ENCODE results near the gene VIPR2.
"Not testable (repeated sequence)": the region's sequence is repeated elsewhere in the genome, so short reads cannot be mapped to it uniquely, and the experiment has no call there.

VIPR2 gene

DNA sequence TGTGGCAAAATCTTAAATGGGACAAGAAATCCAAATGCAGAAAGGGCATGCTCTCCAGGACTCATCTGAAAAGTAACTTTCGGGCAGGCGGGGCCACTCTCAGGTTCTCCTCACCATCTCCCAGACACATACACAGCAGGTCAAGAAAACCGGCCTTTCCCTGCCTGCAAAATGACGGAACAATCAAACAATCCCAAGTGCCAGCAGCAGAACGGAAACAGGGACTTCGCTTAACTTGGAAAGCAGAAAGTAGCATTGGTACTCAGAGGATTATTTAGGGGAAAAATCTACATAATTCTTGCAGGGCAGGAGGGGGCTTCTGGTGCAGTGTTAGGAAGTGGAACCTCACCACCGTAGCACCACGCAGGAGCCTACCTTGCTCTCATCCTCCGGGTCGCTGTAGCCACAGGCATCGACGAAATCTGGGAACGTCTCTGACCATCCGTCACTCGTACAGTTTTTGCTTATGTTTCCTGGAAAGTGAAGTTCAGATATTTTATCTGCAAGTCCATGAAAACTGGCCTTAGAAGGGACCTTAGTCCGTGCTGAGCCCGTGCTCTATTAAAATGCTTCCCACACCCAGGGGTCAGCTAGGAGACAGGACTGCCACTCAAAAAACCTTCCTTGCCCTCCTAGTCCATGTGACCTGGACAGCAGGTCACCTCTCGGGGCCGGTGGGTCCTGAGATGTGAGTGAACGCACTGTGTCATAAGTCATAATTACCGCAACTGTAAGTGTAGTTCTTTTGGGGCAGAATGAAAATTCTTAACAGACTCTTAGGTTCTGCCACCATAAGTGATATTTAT is 41.1 kb downstream of the VIPR2 start:
- no peak for FAIRE-seq

DNA sequence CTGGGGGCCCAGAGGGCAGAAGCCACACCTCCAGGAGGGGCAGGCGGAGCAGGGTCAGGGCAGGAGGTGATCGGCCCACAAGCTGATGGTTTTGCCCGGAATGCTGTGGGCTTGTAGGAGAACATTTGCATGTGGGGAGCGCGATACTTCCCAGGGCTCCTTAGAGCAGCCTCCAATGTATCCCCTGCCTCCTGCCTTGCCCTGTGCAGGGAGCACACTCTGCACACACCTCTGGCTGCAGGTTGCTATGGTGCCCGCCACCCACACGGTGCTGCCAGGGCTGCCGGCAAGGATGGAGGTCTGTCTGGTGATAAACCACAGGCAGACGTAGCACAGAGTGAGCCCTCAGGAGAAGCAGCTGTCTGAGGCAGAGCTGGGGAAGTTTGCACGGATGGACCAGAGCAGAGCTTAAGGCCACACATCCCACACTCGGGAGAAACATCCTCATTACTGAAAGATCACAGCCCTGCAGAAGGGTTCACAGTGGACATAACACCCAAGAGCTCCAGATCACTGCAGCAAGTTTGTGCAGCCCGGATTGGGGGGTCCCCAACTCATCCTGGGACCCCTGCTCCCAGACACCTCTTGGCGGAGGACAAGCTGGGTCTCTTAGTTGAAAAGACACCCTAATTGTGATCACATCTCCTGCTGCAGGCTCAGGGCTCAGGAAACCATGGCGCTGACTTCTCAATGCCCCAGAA is 41.8 kb downstream of the VIPR2 start:
- FAIRE-seq, result no peak

DNA sequence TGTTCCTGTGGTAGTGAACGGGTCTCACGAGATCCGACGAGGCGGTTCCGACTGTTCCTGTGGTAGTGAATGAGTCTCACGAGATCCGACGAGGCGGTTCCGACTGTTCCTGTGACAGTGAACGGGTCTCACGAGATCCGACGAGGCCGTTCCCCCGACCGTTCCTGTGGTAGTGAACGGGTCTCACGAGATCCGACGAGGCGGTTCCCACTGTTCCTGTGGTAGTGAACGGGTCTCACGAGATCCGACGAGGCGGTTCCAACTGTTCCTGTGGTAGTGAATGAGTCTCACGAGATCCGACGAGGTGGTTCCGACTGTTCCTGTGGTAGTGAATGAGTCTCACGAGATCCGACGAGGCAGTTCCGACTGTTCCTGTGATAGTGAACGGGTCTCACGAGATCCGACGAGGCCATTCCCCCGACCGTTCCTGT is 43.0 kb downstream of the VIPR2 start:
- not testable (repeated sequence) for FAIRE-seq

DNA sequence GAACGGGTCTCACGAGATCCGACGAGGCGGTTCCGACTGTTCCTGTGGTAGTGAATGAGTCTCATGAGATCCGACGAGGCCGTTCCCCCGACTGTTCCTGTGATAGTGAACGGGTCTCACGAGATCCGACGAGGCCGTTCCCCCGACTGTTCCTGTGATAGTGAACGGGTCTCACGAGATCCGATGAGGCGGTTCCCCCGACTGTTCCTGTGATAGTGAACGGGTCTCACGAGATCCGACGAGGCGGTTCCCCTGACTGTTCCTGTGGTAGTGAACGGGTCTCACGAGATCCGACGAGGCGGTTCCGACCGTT is 43.6 kb downstream of the VIPR2 start:
- not testable (repeated sequence) for FAIRE-seq

DNA sequence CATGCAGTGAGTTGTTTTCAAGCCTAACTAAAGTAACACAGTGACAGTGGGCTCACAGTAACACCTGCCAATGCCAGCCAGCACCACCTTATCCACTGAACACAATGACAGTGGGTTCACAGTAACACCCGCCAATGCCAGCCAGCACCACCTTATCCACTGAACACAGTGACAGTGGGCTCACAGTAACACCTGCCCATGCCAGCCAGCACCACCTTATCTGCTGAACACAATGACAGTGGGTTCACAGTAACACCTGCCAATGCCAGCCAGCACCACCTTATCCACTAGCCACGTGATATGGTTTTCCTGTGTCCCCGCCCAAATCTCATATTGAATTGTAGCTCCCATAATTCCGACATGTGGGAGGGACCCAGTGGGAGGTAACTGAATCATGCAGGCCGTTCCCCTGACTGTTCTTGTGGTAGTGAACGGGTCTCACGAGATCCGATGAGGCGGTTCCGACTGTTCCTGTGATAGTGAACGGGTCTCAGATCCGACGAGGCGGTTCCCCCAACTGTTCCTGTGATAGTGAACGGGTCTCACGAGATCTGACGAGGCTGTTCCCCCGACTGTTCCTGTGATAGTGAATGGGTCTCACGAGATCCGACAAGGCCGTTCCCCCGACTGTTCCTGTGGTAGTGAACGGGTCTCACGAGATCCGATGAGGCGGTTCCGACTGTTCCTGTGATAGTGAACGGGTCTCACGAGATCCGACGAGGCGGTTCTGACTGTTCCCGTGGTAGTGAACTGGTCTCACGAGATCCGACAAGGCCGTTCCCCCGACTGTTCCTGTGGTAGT is 44.2 kb downstream of the VIPR2 start:
- FAIRE-seq, result not testable (repeated sequence)

DNA sequence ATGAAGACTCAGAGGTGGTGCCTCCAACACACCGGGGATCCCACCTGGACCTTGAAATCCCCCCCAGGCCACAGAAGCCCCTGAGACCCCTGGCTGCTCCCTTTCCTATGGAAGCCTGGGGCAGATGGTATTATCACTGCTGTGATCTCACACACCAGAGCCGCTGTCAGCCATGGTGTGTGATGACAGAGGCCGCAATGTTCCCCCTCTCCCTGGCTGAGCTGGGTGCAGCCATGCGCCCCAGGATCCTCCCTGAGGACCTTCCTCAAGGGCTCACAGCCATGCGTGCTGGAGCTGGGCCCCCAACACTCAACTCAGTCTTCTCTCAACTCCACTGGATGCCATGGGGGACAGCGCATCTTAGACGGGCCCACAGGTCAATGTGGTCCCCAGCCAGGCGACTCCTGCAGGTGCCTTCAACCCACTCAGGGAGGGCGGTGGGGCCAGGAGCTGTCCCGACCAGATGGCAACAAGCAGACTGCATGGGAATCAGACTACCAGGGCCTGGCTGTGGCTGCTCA is 44.9 kb downstream of the VIPR2 start:
- FAIRE-seq, result no peak

DNA sequence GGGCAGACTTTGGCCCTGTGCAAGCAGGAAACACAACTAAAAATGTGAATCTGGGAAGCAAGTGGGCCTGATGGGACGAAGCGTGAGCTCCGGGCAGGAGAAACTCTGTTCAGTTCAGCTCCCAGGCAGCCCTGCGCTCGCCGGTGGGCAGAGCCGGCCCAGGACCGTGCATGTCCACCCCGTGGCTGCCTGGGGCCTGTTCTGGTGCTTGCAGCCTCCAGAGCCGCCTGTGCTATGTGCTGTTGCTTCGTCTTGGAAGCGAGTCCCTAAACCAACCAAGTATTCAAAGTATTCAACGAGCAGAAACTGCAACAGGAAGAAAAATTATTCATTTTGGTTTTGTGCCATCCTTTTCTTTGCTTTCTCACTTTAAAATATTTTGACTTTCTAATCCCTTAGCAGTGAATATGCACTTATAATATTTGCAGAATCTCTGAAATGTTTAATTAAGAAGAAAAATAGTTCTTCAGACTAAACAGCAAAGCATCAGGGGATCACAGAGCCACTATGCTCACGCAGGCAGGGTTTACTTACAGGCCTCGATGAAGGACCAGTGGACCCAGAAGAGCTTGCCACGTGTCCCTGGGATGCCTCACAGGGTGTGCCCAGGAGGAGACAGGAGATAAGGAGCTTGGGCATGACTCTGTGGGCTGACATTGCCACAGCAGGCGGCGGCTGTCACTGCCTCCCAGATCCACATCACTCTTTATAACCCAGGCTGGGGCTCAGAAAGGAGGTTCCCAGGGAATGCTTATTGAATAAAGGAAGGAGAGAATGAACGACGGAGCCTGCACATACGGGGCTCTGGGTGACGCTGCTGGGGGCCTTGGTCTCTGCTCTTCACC is 45.6 kb downstream of the VIPR2 start:
- FAIRE-seq, result no peak

DNA sequence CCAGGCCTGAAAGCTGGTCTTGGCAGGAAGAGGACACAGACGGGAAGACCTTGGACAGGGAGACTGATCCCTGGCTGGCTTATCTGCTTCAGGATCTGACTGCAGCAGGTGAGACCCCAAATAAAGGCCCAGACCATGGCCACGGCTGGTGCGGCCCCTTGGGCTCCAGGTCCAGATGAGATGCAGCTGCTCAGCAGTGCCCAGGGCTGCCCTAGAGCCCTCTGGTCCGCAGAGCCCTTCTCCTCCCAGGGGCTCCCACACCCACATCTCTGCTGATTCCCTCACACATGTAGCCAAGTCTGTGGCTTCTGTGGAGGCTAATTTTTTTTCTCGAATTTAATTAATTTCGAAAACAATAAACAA is 46.3 kb downstream of the VIPR2 start:
- FAIRE-seq, result no peak

DNA sequence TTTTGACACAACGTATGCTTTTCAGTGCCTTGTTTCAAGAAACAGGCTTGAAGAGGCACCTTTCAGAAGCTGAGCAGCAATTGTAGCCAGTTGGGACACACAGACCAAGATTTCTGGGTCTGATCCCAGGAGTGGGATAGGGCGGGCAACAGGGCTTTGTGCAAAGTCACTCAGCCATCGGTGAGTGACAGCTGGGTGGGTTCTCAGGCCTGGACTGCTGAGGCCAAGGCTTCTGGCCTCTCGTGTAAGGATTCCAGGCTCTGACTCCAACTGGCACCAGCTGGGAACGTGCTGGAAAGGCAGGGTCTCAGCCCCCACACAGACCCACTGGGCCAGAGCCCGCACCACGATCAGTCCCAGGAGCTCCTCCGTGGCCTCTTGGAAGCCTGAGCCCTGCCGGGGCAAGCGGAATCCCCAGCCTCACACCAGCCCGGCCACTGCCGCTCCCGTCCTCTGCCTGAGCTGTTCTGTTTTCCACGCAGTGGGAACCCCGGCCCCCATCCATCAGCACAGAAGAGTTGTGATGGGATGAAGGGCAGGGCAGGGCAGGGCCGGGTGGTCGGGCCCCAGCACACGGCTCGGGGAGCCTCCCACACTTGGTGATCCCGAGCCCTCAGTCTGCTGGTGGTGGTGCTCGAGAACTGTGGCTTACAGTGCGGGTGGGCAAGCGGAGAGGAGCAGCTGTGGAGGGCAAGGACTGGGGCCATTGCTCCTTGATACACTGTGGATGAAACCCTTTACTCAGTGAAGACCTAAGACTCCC is 46.8 kb downstream of the VIPR2 start:
- no peak for FAIRE-seq

DNA sequence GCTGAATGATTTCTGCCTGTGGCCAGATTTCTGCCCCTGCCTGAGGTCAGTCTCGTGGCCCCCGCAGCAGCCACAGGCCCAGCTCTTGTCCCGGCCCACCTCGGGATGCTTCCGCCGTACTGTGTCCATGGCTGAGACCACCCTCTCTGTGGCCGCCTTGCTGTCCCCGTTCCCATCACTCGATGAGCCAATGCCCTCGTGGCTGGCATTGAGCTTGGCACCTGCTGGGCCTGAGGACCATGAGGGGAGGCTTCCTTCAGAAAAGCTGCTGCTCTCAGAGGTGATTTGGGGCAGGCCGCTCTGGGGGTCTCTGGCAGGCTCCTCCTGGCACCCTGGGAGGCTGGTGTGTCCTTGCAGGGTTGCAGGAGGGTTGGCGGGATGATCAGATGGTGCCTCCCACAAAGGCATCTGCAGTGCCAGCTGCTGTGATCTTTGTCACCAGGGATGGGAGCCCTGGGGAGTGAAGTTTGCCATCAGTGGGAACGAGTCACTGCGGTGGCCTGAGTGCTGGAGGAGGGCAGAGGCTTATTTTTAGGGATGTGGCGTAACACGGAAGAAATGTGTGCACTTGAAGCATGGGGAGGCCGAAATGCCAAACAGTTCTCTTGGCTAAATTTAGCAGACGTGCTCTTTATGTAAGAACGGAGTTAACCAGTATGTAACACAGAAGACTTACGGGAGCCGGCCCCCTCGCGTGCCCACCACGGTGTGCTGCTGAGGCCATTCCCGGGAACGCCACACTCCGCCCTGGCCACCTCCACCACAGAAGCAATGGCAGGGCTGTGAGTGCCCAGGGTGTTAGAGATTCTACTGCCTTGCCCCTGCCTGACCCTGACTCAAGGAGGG is 47.7 kb downstream of the VIPR2 start:
- FAIRE-seq, result no peak

DNA sequence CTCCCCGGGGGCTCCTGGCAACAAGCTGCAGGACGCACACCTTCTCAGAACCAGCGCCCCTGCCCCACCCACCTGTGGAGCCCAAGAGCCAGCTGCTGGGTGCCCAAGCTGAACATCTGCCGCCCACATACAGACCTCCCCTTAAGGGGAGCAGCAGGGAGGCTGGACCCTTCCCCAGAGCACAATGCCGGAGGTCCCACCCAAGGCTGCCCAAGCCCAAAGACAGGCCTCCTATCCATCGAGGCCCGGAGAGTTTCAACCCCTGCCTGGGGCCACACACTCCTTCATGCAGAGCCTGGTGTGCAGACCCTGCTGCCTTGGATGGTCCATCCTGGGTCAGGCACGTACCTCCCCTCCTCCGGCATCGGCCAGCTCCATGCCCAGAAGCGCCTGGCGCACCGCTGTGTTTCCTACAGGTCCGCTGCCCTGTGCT is 48.7 kb downstream of the VIPR2 start:
- FAIRE-seq, result no peak

DNA sequence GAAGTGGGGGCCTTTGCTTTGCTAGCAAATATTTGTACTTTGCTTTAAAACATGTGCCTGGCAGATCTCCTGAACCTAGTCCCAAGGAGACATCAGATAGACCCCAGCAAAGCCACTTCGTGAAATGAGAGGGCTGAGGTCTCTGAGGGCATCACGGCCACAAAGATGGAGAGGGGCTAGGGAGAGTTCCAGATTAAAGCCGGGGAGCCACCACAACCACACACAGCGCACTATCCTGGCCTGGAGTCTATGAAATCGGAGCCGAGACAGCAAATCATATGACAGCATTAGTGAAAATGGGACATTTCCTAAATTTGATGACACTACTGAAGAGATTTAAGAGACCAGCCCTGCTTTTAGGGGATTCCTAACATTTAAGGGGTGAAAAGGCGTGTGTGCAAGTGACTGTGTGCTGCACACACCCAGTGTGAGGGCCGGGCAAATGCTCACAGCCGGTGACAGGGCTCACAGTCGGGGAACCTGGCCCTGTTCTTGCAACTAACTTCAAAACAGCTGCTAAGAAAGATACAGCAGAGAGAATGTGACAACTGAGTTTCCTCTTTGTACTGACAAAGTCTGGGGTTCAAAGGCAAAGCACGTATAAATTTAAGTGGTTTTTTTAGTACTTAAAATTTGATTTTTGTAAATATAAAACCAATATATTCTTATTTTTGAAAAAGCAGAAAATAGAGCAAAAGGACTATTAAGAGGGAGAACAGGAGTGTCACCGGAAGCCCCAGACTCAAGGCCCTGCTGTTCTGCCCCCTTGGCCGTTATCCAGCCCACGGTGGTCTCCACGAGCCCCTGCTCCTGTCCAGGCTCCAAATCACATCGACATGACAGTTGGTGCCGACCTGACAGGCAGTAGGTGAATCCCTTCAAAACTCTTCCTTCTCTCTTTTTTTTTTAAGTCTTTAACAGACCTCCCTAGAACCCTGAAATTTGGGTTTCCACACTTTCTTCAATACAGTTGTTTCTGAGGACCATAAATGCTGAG is 49.5 kb downstream of the VIPR2 start:
- FAIRE-seq, result no peak

DNA sequence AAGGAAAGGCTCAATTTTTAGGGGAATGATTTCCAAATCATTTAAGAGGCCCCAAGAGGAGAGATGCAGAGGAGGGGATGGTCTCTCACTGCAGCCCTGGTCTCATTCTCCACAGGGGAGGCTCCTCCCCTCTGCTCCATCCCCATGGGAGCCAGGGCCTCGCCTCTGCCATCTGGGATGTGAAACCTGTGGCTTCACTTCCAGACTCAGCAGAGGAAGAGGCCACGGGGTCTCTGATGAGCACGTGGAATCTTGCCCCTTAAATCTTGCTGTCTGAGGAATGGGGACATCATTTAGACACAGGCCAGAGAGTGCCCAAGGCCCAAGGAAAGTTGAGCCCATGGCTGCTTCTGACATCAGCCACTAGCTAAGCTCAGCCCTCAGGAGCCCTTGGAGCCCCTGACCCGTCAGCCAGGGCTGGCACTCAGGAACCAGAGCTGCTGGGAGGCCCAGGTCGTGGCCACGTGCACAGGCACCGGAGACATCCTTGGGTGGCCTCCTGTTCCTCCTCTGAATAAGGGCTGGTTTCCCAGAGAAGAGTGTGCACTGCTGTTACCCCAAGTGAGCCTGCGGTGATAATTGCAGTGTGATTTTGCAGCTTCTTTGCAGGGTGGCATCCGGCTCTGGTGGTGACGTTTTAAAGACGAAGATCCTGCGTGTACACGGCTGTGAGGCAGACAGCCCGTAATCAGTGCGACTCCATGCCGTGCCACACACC is 50.5 kb downstream of the VIPR2 start:
- no peak for FAIRE-seq

DNA sequence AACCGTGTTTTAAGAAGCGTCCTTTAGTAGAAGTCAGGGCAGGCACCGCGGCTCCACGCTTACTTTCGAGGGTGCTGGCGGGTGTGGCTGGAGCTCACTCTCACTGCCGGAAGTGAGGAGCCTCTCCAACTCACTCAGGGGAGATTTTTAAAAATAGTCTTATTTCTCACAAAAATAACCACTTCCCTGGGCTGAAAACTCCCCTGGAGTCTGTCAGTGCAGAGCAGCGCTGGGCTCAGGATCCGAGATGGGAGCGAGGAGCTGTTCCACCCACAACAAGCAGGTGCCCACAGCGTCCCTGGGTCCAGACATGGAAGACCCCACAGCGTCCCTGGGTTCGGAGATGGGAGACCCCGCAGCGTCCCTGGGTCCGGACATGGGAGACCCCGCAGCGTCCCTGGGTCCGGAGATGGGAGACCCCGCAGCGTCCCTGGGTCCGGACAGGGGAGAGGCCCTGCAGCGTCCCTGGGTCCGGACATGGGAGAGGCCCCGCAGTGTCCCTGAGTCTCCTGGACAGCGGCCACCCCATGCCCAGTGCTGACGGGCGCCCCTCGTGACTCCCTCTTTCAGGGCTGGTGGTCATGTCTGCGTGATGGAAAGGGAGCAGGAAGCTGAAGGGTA is 51.2 kb downstream of the VIPR2 start:
- no peak for FAIRE-seq

DNA sequence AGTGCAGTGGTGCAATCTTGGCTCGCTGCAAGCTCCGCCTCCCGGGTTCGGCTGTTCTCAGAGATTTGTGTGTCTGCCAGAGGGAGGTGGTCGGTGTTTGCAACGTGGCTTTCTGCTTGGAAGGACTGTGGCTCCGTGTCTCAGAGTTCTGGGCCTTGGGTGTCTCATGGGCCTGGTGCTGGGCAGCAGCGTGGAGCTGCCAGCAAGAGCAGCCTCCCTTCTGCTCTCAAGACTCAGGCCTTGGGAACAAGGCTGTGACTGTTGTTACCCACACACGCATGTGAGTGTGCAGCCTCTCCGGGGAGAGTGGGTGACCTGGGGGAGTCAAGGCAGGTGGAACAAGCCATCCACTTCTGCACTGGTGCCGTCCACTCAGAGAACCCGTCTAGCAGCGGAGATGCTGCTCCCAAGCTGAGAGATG is 52.0 kb downstream of the VIPR2 start:
- no peak for FAIRE-seq

DNA sequence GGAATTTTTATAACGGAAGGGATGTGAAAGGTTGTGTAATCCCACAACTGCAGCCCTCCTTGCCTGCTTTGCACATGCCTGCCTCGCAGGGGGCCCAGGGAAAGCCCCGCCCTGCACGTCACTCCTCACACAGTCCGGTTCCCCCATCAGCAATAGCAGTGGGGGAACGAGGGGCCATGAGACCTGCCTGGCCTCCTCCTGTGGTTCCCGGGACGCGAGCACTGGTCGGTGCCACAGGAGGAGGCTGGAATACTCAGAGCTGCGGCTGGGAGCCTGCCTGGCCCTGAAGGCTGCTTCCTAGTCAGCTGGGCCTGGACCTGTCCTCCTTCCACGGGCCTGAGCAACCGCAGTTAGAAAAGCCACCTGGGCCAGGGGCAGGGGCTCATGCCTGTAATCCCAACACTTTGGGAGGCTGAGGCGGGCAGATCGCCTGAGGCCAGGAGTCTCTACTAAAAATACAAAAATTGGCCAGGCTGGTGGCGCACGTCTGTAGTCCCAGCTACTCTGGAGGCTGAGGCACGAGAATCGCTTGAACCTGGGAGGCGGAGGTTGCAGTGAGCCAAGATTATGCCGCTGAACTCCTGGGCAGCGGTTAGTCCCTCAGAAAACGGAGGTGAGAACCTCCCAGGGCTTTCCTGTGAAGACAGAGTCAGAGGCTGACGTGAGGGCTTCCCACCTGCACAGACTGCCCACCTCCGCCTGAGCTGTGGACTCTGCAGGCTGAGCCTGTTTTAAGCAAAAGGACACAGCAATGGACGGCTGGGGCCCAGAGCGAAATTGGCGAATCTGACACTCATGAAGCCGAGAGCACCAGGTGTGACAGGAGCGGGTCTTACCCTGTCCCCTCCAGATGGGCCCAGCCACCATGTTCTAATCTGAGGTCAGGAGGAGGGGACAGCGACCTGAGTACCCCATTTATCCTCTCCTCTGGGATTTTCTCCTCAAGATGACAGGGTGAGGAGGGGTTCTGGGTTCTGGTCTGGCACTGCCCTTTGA is 52.9 kb downstream of the VIPR2 start:
- FAIRE-seq, result no peak

DNA sequence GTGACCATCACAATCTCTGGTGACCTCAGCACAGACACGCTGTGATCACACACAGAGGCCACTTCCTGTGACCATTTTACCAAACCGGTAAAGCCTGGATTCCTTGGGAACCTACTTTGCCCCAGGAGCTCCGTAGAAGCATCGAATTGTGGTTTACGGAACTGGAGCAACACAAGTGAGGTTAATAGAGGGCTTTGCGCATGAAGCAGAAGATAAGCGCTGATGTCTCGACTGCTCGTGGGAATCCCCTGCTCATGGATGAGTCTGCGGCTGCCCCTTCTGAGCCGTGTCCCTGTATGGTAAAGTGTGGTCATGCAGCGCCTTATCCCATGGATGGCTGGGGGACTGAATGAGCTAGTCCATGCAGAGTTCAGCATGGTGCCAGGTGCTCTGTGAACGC is 53.6 kb downstream of the VIPR2 start:
- no peak for FAIRE-seq

Data from colon (tissue), 2 donors.